Stimulated activated CD4-positive, alpha-beta T cell treated with anti-CD3 and anti-CD28 coated beads, TNF-alpha, amount 100 ng/mL, for 48 hours (primary cell): ENCODE data around the gene RPLP2.

Experiments used
- DNase-seq, 3 donors: peaks; one replicate each; pipeline ENCODE4 v3.0.0-alpha.2; 2020; ENCODE audit warnings: low read depth in 3 of 3

The RPLP2 gene

GRCh38 chr11:773830-774229 lies 35.9 kb upstream of the RPLP2 start:
- DNase-seq: no peak

GRCh38 chr11:774873-775592 lies 34.7 kb upstream of the RPLP2 start:
- DNase-seq: no peak

- DNase-seq: no peak
These were observed 33.6 kb upstream of the RPLP2 start for GRCh38 chr11:776263-776560.

GRCh38 chr11:776561-777287 lies 33.0 kb upstream of the RPLP2 start:
- DNase-seq: no peak

- peak; percentile 87 to 95 (median 92) for DNase-seq
These were observed 32.2 kb upstream of the RPLP2 start, which contains the start of gene GATD1 for GRCh38 chr11:777288-778255. Gene GATD1, minus strand, starts transcription at chr11:777487. Its CDS starts 25 bp downstream, at chr11:777462.

GRCh38 chr11:778976-779954 lies 30.5 kb upstream of the RPLP2 start:
- DNase-seq: no peak

GRCh38 chr11:779955-780532 lies 29.7 kb upstream of the RPLP2 start:
- no peak for DNase-seq

- DNase-seq: no peak
These were observed 27.2 kb upstream of the RPLP2 start for GRCh38 chr11:782264-783174.

GRCh38 chr11:783581-784015 lies 26.2 kb upstream of the RPLP2 start:
- no peak for DNase-seq

GRCh38 chr11:786235-787083 lies 23.3 kb upstream of the RPLP2 start:
- no peak for DNase-seq

GRCh38 chr11:787084-787675 lies 22.6 kb upstream of the RPLP2 start:
- no peak for DNase-seq

GRCh38 chr11:788009-788640 lies 21.6 kb upstream of the RPLP2 start:
- no peak for DNase-seq

GRCh38 chr11:788953-789940 lies 20.5 kb upstream of the RPLP2 start:
- no peak for DNase-seq

GRCh38 chr11:789943-790342 lies 19.8 kb upstream of the RPLP2 start, which contains the start of gene CEND1:
Gene CEND1, minus strand, starts transcription at chr11:790090. Its CDS starts 1,514 bp downstream, at chr11:788576.
- peak in 1 of 3 donors; percentile 63 for DNase-seq

- DNase-seq: no peak
These were observed 18.8 kb upstream of the RPLP2 start for GRCh38 chr11:790721-791564.
